Mesothelial cell of epicardium (in vitro differentiated cells): ENCODE results near the gene FAM240A. TPM values are rescaled to one million over a fixed set of nuclear protein-coding genes. Genes with fewer than 3 reads are reported as not detected.

Source experiments
- DNase-seq, 2 experiments: peaks; one replicate each; pipeline ENCODE4 v3.0.0; 2021; ENCODE audit warnings: low spot score in 2 of 2; ENCODE audit not compliant: unreplicated experiment in 2 of 2
- H3K27ac Mint-ChIP-seq: 2 replicates; pipeline ENCODE4 v1.8.0; 2021; ENCODE audit warnings: mixed read lengths
- H3K27me3 Mint-ChIP-seq: 2 replicates; pipeline ENCODE4 v1.8.0; 2021; ENCODE audit warnings: low read depth, mixed read lengths
- H3K36me3 Mint-ChIP-seq: 2 replicates; pipeline ENCODE4 v1.8.0; 2021; ENCODE audit warnings: mixed read lengths
- H3K4me1 Mint-ChIP-seq: 2 replicates; pipeline ENCODE4 v1.8.0; 2021; ENCODE audit warnings: mixed read lengths
- H3K4me3 Mint-ChIP-seq: 2 replicates; pipeline ENCODE4 v1.8.0; 2021; ENCODE audit warnings: mild to moderate bottlenecking, moderate library complexity, mixed read lengths
- H3K9me3 Mint-ChIP-seq: 2 replicates; pipeline ENCODE4 v1.8.0; 2021; ENCODE audit warnings: mixed read lengths
- total RNA-seq: library from RNA; stranded (reverse); gene quantifications from 3 replicates; pipeline ENCODE4 v1.2.1, GENCODE V29; 2021
- TF ChIP-seq, protein P1 (sequence below): fragments of 200-600 bp; sonication (generic); IDR thresholded peaks from one replicate; pipeline ENCODE4 v1.5.0; 2021; ENCODE audit warnings: antibody characterized with exemption; ENCODE audit not compliant: unreplicated experiment

The FAM240A gene
- total RNA-seq, 1 donor from 2014 or later = not detected

- no peaks in the 10 kb centered on the region for H3K9me3 Mint-ChIP-seq
- peak in 1 of 2 experiments; percentile 15 for DNase-seq
These were observed 59.4 kb downstream of the FAM240A start for GRCh38 chr3:46671541-46672348.

DNA sequence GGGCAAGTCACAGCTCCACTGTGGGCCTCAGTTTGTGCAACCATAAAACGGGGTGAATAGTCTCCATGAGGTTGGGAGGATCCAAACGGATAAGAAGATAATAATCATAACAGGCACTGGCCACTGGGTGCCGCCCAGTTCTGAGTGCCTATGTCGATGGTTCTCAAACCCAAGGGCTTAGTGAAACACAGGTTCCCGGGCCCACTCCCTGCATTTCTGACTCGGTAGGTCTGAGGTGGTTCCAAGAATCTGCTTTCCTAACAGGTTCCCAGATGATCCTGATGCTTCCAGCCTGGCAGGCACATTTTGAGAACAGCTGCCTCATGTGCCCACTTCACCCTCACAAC is 60.0 kb downstream of the FAM240A start:
- Mint-ChIP-seq H3K27me3 (no peaks in the 10 kb centered on the region), H3K27ac (no peak overlapping the region)

More at GRCh38 chr3:46671541-46672348, 59.4 kb downstream of the FAM240A start:
- Mint-ChIP-seq H3K36me3 (no peaks in the 10 kb centered on the region), H3K27ac (no peak overlapping the region), H3K4me1 (no peaks in the 10 kb centered on the region), H3K27me3 (no peaks in the 10 kb centered on the region), H3K4me3 (no peak overlapping the region)
- TF ChIP-seq, protein P1, sequence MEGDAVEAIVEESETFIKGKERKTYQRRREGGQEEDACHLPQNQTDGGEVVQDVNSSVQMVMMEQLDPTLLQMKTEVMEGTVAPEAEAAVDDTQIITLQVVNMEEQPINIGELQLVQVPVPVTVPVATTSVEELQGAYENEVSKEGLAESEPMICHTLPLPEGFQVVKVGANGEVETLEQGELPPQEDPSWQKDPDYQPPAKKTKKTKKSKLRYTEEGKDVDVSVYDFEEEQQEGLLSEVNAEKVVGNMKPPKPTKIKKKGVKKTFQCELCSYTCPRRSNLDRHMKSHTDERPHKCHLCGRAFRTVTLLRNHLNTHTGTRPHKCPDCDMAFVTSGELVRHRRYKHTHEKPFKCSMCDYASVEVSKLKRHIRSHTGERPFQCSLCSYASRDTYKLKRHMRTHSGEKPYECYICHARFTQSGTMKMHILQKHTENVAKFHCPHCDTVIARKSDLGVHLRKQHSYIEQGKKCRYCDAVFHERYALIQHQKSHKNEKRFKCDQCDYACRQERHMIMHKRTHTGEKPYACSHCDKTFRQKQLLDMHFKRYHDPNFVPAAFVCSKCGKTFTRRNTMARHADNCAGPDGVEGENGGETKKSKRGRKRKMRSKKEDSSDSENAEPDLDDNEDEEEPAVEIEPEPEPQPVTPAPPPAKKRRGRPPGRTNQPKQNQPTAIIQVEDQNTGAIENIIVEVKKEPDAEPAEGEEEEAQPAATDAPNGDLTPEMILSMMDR = no peak

GRCh38 chr3:46673151-46674030 is 61.1 kb downstream of the FAM240A start:
- Mint-ChIP-seq H3K4me3 (no peak overlapping the region), H3K27ac (no peak overlapping the region), H3K4me1 (no peaks in the 10 kb centered on the region), H3K27me3 (no peaks in the 10 kb centered on the region), H3K9me3 (no peaks in the 10 kb centered on the region), H3K36me3 (no peaks in the 10 kb centered on the region)
- peak in 1 of 2 experiments; percentile 5 for DNase-seq
- TF ChIP-seq, protein P1 = no peak

More for the DNA sequence above, 60.0 kb downstream of the FAM240A start:
- Mint-ChIP-seq H3K36me3 (no peaks in the 10 kb centered on the region), H3K4me1 (no peaks in the 10 kb centered on the region), H3K4me3 (no peak overlapping the region), H3K9me3 (no peaks in the 10 kb centered on the region)
- DNase-seq = no peak
- TF ChIP-seq, protein P1 = no peak

DNA sequence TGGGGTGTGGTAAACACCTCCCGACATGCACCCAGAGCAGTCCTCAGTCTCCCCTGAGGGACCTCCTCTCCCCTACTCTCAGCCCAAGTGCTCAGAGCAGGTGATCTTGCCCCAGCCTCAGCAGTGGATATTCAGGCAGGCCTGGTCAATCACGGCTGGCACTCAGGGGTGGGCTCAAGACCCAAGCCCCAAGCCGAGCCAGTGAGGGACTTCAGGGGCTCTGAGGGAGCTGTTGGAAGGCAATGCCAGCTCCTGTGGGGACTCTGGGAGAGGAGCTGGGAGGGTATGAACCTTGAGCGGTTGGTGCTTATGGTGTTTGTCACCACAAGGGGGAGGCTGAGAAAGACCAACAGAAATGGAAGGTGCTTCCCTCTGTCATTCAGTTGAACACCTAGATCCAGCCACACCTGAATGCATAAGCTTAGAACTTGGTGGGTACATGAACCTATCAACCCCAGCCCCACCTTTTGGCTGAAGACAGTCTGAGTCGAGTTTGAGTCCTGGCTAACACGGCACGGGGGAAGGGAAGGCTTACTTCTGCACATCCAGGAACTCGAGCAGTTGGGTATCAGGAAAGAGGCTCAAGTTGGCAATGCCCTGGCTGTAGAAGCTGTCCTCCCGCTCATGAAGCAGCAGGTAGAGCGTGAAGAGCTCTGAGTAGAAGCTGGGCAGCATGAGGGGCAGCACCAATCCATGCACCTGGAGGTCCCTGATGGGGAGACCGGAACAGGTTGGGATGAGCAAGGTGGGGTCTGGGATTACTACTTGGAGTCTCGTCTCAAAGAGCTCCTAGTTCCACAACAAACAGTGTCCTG is 61.9 kb downstream of the FAM240A start:
- Mint-ChIP-seq H3K27ac (no peak overlapping the region), H3K36me3 (no peaks in the 10 kb centered on the region), H3K4me1 (no peaks in the 10 kb centered on the region), H3K4me3 (no peak overlapping the region), H3K27me3 (no peaks in the 10 kb centered on the region), H3K9me3 (no peaks in the 10 kb centered on the region)
- peak in 1 of 2 experiments; percentile 10 for DNase-seq
- TF ChIP-seq, protein P1 = no peak

DNA sequence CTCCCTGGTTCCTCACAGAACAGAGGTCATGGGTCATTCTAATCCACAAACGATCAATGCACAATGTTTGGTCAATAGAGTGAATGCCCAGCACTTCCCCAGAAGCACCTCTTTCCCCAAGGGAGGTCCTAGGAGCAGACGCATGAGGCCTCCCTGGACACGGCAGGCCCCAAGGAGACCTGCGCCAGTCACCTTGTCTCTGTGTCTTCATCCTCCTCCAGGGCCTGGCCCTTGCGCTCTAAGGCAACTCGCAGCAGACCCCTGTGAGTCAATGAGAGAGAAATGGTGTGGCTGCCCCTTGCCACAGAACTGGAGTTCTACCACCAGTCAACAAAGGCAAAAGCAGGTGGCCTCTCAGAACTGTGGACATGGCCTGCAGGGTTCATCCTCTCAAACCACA is 63.1 kb downstream of the FAM240A start:
- no peaks in the 10 kb centered on the region for H3K9me3 Mint-ChIP-seq
- DNase-seq = no peak
- TF ChIP-seq, protein P1 = no peak
- H3K36me3 Mint-ChIP-seq = no peaks in the 10 kb centered on the region
- no peaks in the 10 kb centered on the region for H3K27me3 Mint-ChIP-seq
- H3K27ac Mint-ChIP-seq = no peak overlapping the region
- no peaks in the 10 kb centered on the region for H3K4me1 Mint-ChIP-seq
- H3K4me3 Mint-ChIP-seq = no peak overlapping the region

Other genes starting within 250 kb of the FAM240A start
- not detected in 3 replicates for gene CCR5, start 241.6 kb upstream of the FAM240A start, total RNA-seq
- gene CCRL2, start 205.3 kb upstream of the FAM240A start, total RNA-seq = not detected in 3 replicates
- gene LTF, start 147.6 kb upstream of the FAM240A start, total RNA-seq = not detected in 3 replicates
- not detected in 3 replicates for gene RTP3, start 114.5 kb upstream of the FAM240A start, total RNA-seq
- 0.87 to 1.7 TPM (median 0.97 TPM) in 3 replicates for gene LRRC2, start 46.2 kb upstream of the FAM240A start, total RNA-seq
- 6.2 to 7.1 TPM (median 6.8 TPM) in 3 replicates for gene ALS2CL, start 81.2 kb downstream of the FAM240A start, total RNA-seq
- gene TMIE, start 88.9 kb downstream of the FAM240A start, total RNA-seq = 0.31 to 0.68 TPM (median 0.54 TPM) in 3 replicates
- gene PRSS50, start 105.3 kb downstream of the FAM240A start, total RNA-seq = 4.4 to 4.8 TPM (median 4.5 TPM) in 3 replicates